ENCODE data around the gene COQ5.

GRCh38 chr12:120479458-120479857, 49.5 kb downstream of the COQ5 start:
- TF ChIP-seq CTCF (IDR thresholded peaks at IDR 0.05) (no peak), POLR2A (IDR thresholded peaks at IDR 0.05; ENCODE audit: low read depth) (no peak)

Data from esophagus muscularis mucosa (tissue), 3 donors.